Thoracic aorta (tissue), 2 donors: ENCODE measurements around the gene SCOC. TPM values are rescaled to one million over a fixed set of nuclear protein-coding genes. Genes with fewer than 3 reads are reported as not detected.

Experiments
- ATAC-seq: fragments of 150-250 bp; one replicate; pipeline ENCODE4 v1.8.0; 2017; ENCODE audit warnings: low read depth; ENCODE audit not compliant: insufficient number of reproducible peaks, low FRiP score
- DNase-seq: peaks from one replicate; pipeline ENCODE4 v3.0.0-alpha.2; 2020; ENCODE audit warnings: low spot score
- H3K27ac ChIP-seq, 2 donors: fragments of 200-600 bp; sonication (generic); 1 replicate in 1 of 2; 2 replicates in 1 of 2; pipeline ENCODE4 v1.5.1; 2016; ENCODE audit warnings: mild to moderate bottlenecking in 2 of 2, moderate library complexity in 2 of 2
- H3K27me3 ChIP-seq: fragments of 200-600 bp; sonication (generic); replicated peaks from 2 replicates; pipeline ENCODE4 v1.6.0; 2016; ENCODE audit warnings: mild to moderate bottlenecking; ENCODE audit not compliant: insufficient read depth
- H3K36me3 ChIP-seq: fragments of 200-600 bp; sonication (generic); one replicate; pipeline ENCODE4 v1.5.1; 2016
- H3K4me1 ChIP-seq, 2 donors: fragments of 200-600 bp; sonication (generic); 1 replicate in 1 of 2; 2 replicates in 1 of 2; pipeline versions ENCODE4 v1.5.1 to v1.6.0; 2016; ENCODE audit warnings: low read depth in 2 of 2, mild to moderate bottlenecking in 1 of 2; ENCODE audit not compliant: control insufficient read depth in 1 of 2
- H3K4me3 ChIP-seq: fragments of 200-600 bp; sonication (generic); 2 replicates; pipeline ENCODE4 v1.5.1; 2016; ENCODE audit warnings: mild to moderate bottlenecking
- H3K9me3 ChIP-seq: fragments of 200-600 bp; sonication (generic); 2 replicates; pipeline ENCODE4 v1.5.1; 2016
- total RNA-seq, 2 donors: library from RNA; depleted of rRNA; stranded (reverse); fragments of >200 nt; gene quantifications; one replicate each; pipeline versions ENCODE4 v1.1.0 to v1.2.3, GENCODE V29; 2016
- TF ChIP-seq, protein P1 (sequence below): fragments of 200-600 bp; sonication (generic); IDR thresholded peaks from one replicate; pipeline ENCODE4 v1.5.1; 2019; ENCODE audit warnings: antibody characterized with exemption

SCOC gene
- total RNA-seq, 2 donors from 2014 or later, result 32.0 to 34.4 TPM

DNA sequence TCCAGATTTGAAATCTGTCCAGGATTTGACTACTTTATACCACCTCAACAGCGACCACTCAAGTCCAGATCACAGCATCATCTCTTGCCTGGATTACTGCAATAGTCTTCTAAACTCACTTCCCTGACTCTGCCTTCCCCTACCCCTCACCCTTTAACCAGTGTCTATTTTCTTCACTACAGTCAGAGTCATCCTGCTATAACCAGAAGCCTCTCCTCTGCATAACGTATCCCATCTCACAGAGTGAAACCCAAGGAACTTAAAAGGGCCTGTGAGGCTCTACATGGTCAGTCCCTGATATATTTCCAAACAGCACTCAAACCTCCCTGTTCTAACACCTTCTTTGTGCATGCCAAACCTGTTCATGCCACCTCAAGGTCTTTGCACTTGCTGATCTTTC, 40.7 kb upstream of the SCOC start:
- H3K4me1 ChIP-seq, result no peaks in the 10 kb centered on the region
- ATAC-seq (no peak), DNase-seq (no peak)
- H3K9me3 ChIP-seq, result no peaks in the 10 kb centered on the region
- no peak overlapping the region for H3K27ac ChIP-seq
- no peaks in the 10 kb centered on the region for H3K27me3 ChIP-seq
- TF ChIP-seq, protein P1, sequence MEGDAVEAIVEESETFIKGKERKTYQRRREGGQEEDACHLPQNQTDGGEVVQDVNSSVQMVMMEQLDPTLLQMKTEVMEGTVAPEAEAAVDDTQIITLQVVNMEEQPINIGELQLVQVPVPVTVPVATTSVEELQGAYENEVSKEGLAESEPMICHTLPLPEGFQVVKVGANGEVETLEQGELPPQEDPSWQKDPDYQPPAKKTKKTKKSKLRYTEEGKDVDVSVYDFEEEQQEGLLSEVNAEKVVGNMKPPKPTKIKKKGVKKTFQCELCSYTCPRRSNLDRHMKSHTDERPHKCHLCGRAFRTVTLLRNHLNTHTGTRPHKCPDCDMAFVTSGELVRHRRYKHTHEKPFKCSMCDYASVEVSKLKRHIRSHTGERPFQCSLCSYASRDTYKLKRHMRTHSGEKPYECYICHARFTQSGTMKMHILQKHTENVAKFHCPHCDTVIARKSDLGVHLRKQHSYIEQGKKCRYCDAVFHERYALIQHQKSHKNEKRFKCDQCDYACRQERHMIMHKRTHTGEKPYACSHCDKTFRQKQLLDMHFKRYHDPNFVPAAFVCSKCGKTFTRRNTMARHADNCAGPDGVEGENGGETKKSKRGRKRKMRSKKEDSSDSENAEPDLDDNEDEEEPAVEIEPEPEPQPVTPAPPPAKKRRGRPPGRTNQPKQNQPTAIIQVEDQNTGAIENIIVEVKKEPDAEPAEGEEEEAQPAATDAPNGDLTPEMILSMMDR, result no peak
- no peaks in the 10 kb centered on the region for H3K36me3 ChIP-seq
- no peak overlapping the region for H3K4me3 ChIP-seq

DNA sequence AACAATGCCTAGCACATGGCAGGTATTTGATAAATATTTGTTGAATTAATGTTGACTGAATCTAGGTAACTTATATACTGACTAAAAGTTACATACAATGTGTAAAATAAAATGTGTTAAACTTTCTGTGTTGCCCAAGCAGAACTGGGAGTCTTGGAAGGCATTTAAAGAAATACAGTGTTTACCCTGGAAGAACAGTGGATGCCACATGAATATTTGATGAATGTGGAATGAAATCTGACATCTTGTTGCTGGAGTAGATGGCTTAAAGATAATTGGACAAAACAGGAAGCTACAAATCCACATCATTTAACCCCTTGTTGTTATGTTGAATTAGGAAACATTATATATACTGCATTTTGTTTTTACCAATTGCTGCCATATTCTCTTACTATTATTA, 39.9 kb upstream of the SCOC start:
- no peak for DNase-seq
- Histone ChIP-seq H3K27me3 (no peaks in the 10 kb centered on the region), H3K4me1 (no peaks in the 10 kb centered on the region), H3K9me3 (no peaks in the 10 kb centered on the region), H3K4me3 (no peak overlapping the region), H3K36me3 (no peaks in the 10 kb centered on the region), H3K27ac (no peak overlapping the region)
- TF ChIP-seq, protein P1, result no peak
- ATAC-seq, result no peak

DNA sequence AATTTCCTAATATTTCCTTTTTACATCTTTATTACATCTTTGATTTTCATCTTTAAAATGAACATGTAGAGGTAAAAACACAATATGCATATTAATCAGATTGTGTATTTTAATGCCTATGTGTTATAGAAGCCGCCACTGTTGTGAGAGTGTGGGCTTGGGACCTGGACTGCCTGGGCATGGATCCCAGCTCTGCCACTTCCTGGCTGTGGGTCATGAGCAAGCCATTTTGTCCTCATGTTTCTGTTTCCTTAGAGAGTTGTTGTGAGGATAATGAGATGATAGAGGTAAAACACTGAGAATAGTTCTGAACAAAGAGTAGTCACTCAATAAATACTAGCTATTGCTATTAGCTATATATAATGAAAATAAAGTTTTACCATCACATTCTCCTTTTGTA, 38.4 kb upstream of the SCOC start:
- DNase-seq (no peak), ATAC-seq (no peak)
- TF ChIP-seq, protein P1, result no peak
- H3K4me1 ChIP-seq, result no peaks in the 10 kb centered on the region
- H3K27ac ChIP-seq, result no peak overlapping the region
- no peaks in the 10 kb centered on the region for H3K27me3 ChIP-seq
- no peak overlapping the region for H3K4me3 ChIP-seq
- H3K36me3 ChIP-seq, result no peaks in the 10 kb centered on the region
- H3K9me3 ChIP-seq, result no peaks in the 10 kb centered on the region

DNA sequence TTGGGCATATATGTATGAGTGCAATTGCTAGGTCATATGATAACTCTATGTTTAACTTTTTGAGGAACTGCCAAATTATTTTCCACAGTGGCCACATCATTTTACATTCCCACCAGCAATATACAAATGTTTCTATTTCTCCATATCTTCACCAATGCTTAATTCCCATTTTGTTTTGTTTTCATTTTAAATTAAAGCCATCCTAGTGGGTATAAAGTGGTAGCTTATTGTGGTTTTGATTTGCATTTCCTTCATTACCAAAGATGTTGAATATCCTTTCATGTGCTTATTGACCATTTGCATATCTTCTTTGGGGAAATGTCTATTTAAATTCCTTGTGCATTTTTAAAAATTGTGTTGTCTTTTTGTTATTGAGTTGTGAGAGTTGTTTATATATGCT, 36.7 kb upstream of the SCOC start:
- Histone ChIP-seq H3K36me3 (no peaks in the 10 kb centered on the region), H3K4me1 (no peaks in the 10 kb centered on the region), H3K4me3 (no peak overlapping the region), H3K27me3 (no peaks in the 10 kb centered on the region), H3K9me3 (no peaks in the 10 kb centered on the region), H3K27ac (no peak overlapping the region)
- ATAC-seq, result no peak
- TF ChIP-seq, protein P1, result no peak
- no peak for DNase-seq

DNA sequence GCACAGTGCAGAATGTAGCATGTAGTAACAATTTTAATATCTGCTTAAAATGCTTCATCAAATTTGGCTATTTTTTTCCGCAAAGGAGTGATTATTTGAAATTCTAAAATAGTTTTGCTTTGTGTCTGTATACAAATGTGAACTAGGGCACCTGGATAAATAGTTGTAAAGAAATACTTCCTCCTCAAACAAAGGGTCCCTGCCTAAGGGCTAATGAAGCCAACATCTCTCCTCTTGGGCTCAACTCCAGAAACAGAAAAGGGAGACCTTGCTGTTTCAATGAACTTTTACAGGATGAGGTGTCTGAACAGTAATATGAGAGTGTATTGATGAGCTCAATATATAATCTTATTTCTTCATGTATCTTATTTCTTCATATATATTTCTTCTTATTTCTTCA, 30.8 kb upstream of the SCOC start:
- Histone ChIP-seq H3K9me3 (no peaks in the 10 kb centered on the region), H3K27ac (no peak overlapping the region), H3K36me3 (no peaks in the 10 kb centered on the region), H3K27me3 (no peaks in the 10 kb centered on the region), H3K4me1 (no peaks in the 10 kb centered on the region), H3K4me3 (no peak overlapping the region)
- TF ChIP-seq, protein P1, result no peak
- DNase-seq (no peak), ATAC-seq (no peak)
